H9 (cell line): ENCODE measurements around the gene ISL1. TPM values are rescaled to one million over a fixed set of nuclear protein-coding genes. Genes with fewer than 3 reads are reported as not detected.

Source experiments
- DNase-seq: peaks from one replicate; pipeline ENCODE4 v3.0.0-alpha.2; 2017
- H2AFZ ChIP-seq: one replicate; pipeline ENCODE4 v1.6.1; 2013; ENCODE audit warnings: mild to moderate bottlenecking, low read length, control low read depth, moderate library complexity
- H2AK5ac ChIP-seq: 2 replicates; pipeline ENCODE4 v1.6.1; 2013; ENCODE audit warnings: low read length, control low read depth, mixed read lengths; ENCODE audit not compliant: insufficient read length
- H2BK120ac ChIP-seq: one replicate; pipeline ENCODE4 v1.6.1; 2013; ENCODE audit warnings: low read depth, mild to moderate bottlenecking, low read length, control low read depth, inconsistent platforms; ENCODE audit not compliant: poor library complexity, severe bottlenecking
- H2BK12ac ChIP-seq: 2 replicates; pipeline ENCODE4 v1.6.1; 2013; ENCODE audit warnings: low read length, control low read depth, mixed read lengths, low read depth; ENCODE audit not compliant: insufficient read length
- H2BK15ac ChIP-seq: 2 replicates; pipeline ENCODE4 v1.6.1; 2013; ENCODE audit warnings: low read depth, low read length, control low read depth
- H2BK20ac ChIP-seq: one replicate; pipeline ENCODE4 v1.6.1; 2013; ENCODE audit warnings: low read depth, mild to moderate bottlenecking, low read length, control low read depth, inconsistent platforms; ENCODE audit not compliant: poor library complexity, severe bottlenecking
- H2BK5ac ChIP-seq: 2 replicates; pipeline ENCODE4 v1.6.1; 2013; ENCODE audit warnings: low read length, control low read depth, mixed read lengths; ENCODE audit not compliant: insufficient read length
- H3K14ac ChIP-seq: 2 replicates; pipeline ENCODE4 v1.6.1; 2013; ENCODE audit warnings: low read length, control low read depth; ENCODE audit not compliant: insufficient read depth
- H3K18ac ChIP-seq: 2 replicates; pipeline ENCODE4 v1.6.1; 2013; ENCODE audit warnings: low read depth, mild to moderate bottlenecking, mixed read lengths, low read length, control low read depth; ENCODE audit not compliant: insufficient read length
- H3K23ac ChIP-seq: 2 replicates; pipeline ENCODE4 v1.6.1; 2013; ENCODE audit warnings: low read length, control low read depth, mixed read lengths, low read depth; ENCODE audit not compliant: insufficient read length
- H3K23me2 ChIP-seq: 2 replicates; pipeline ENCODE4 v1.6.1; 2013; ENCODE audit warnings: low read depth, mild to moderate bottlenecking, mixed read lengths, low read length, control low read depth; ENCODE audit not compliant: insufficient read length, poor library complexity, severe bottlenecking
- H3K27ac ChIP-seq: 2 replicates; pipeline ENCODE4 v1.5.1; 2013; ENCODE audit warnings: low read length, control low read depth, mixed read lengths, low read depth; ENCODE audit not compliant: insufficient read length
- H3K27me3 ChIP-seq: 2 replicates; pipeline ENCODE4 v1.6.1; 2013; ENCODE audit warnings: low read length, control low read depth, inconsistent platforms; ENCODE audit not compliant: insufficient read depth
- H3K4ac ChIP-seq: 2 replicates; pipeline ENCODE4 v1.6.1; 2013; ENCODE audit warnings: low read depth, mild to moderate bottlenecking, control low read depth, inconsistent platforms, low read length, moderate library complexity
- H3K4me1 ChIP-seq: 2 replicates; pipeline ENCODE4 v1.6.1; 2013; ENCODE audit warnings: low read length, control low read depth, inconsistent platforms; ENCODE audit not compliant: insufficient read depth
- H3K4me2 ChIP-seq: 2 replicates; pipeline ENCODE4 v1.6.1; 2013; ENCODE audit warnings: low read length, control low read depth, mixed read lengths; ENCODE audit not compliant: insufficient read length, insufficient read depth
- H3K56ac ChIP-seq: 2 replicates; pipeline ENCODE4 v1.6.1; 2013; ENCODE audit warnings: low read depth, mild to moderate bottlenecking, mixed read lengths, low read length, control low read depth; ENCODE audit not compliant: insufficient read length
- H3K79me1 ChIP-seq: 2 replicates; pipeline ENCODE4 v1.6.1; 2013; ENCODE audit warnings: low read depth, mild to moderate bottlenecking, moderate library complexity, low read length, control low read depth, inconsistent platforms; ENCODE audit not compliant: insufficient read depth, poor library complexity, severe bottlenecking
- H3K79me2 ChIP-seq: 2 replicates; pipeline ENCODE4 v1.6.1; 2013; ENCODE audit warnings: low read length, control low read depth, inconsistent platforms; ENCODE audit not compliant: insufficient read depth
- H3K9ac ChIP-seq: 2 replicates; pipeline ENCODE4 v1.6.1; 2013; ENCODE audit warnings: low read length, control low read depth, mixed read lengths; ENCODE audit not compliant: insufficient read length; ENCODE audit errors: extremely low read depth
- H3K9me3 ChIP-seq: one replicate; pipeline ENCODE4 v1.6.1; 2013; ENCODE audit warnings: low read depth, low read length, inconsistent platforms; ENCODE audit not compliant: control insufficient read depth
- H3T11ph ChIP-seq: one replicate; pipeline ENCODE4 v1.6.1; 2013; ENCODE audit warnings: mild to moderate bottlenecking, low read length, control low read depth, inconsistent platforms
- H4K20me1 ChIP-seq: one replicate; pipeline ENCODE4 v1.6.1; 2013; ENCODE audit not compliant: control insufficient read depth, insufficient read length, insufficient read depth
- H4K5ac ChIP-seq: 2 replicates; pipeline ENCODE4 v1.6.1; 2013; ENCODE audit warnings: low read depth, mild to moderate bottlenecking, mixed read lengths, low read length, control low read depth; ENCODE audit not compliant: insufficient read length
- H4K8ac ChIP-seq: replicated peaks from 2 replicates; pipeline ENCODE4 v1.6.1; 2013; ENCODE audit warnings: low read length, control low read depth, mixed read lengths, low read depth; ENCODE audit not compliant: insufficient read length
- H4K91ac ChIP-seq: 2 replicates; pipeline ENCODE4 v1.6.1; 2013; ENCODE audit warnings: low read depth, mild to moderate bottlenecking, moderate library complexity, mixed read lengths, low read length, control low read depth; ENCODE audit not compliant: insufficient read length
- H3K27ac Mint-ChIP-seq, 3 experiments: 2 replicates in 2 of 3; 3 replicates in 1 of 3; pipeline ENCODE4 v1.8.0; 2020 to 2021; ENCODE audit warnings: mixed read lengths in 3 of 3, mild to moderate bottlenecking in 1 of 3, moderate library complexity in 1 of 3
- H3K27me3 Mint-ChIP-seq: 2 replicates; pipeline ENCODE4 v1.8.0; 2021; ENCODE audit warnings: low read depth, mild to moderate bottlenecking, moderate library complexity, mixed read lengths
- H3K36me3 Mint-ChIP-seq, 3 experiments: 2 replicates in 2 of 3; 3 replicates in 1 of 3; pipeline ENCODE4 v1.8.0; 2020 to 2021; ENCODE audit warnings: low read depth in 3 of 3, mixed read lengths in 3 of 3; ENCODE audit not compliant: insufficient read depth in 1 of 3
- H3K4me1 Mint-ChIP-seq, 2 experiments: 2 replicates each; pipeline ENCODE4 v1.8.0; 2020; ENCODE audit warnings: mixed read lengths in 2 of 2
- H3K4me3 Mint-ChIP-seq, 2 experiments: 2 replicates in 1 of 2; 3 replicates in 1 of 2; pipeline ENCODE4 v1.8.0; 2020 to 2021; ENCODE audit warnings: mild to moderate bottlenecking in 2 of 2, mixed read lengths in 2 of 2, moderate library complexity in 1 of 2
- H3K9me3 Mint-ChIP-seq, 2 experiments: 2 replicates in 1 of 2; 3 replicates in 1 of 2; pipeline ENCODE4 v1.8.0; 2020; ENCODE audit warnings: mild to moderate bottlenecking in 2 of 2, mixed read lengths in 2 of 2, moderate library complexity in 1 of 2
- CTCF ChIP-seq: fragments of 200-600 bp; sonication (generic); conservative IDR thresholded peaks from 3 replicates; pipeline ENCODE4 v1.8.0; 2021; ENCODE audit warnings: antibody characterized with exemption, mild to moderate bottlenecking
- WGBS: extraction: QIAGEN DNeasy Blood & Tissue Kit; methylation state at CpG from one replicate; pipeline ENCODE4 v1.1.7; 2013; ENCODE audit warnings: missing lambda C conversion rate, low lambda C conversion rate, mixed read lengths; ENCODE audit not compliant: insufficient read length; ENCODE audit errors: extremely low coverage; 5-methylcytosine and 5-hydroxymethylcytosine counted together
- total RNA-seq: library from RNA; stranded (reverse); gene quantifications from 2 replicates; pipeline ENCODE4 v1.2.1, GENCODE V29; 2021

ISL1 gene
- total RNA-seq, 1 experiment from 2014 or later, result not detected

GRCh38 chr5:51386916-51387883 is 4.0 kb downstream of the ISL1 start:
- peaks cover 100% of the 10 kb centered on the region for H3K27me3 Mint-ChIP-seq
- H3K27me3 ChIP-seq, result peaks cover 74% of the 10 kb centered on the region
- H3K4ac ChIP-seq, result no peak overlapping the region
- DNase-seq, result peak; percentile 67
- peaks cover 7% of the 10 kb centered on the region; the same call in 1 of the 2 replicates for H3K4me1 ChIP-seq
- H3K23me2 ChIP-seq, result peaks cover 31% of the 10 kb centered on the region
- H3K36me3 Mint-ChIP-seq, result no peaks in the 10 kb centered on the region; a peak in 1 of 7 replicates
- no peaks in the 10 kb centered on the region for H3K79me1 ChIP-seq
- WGBS, result no CpG with 5 or more reads among the region's 38 CpGs
- H3K9me3 ChIP-seq, result no peaks in the 10 kb centered on the region
- no peak overlapping the region for H3K18ac ChIP-seq
- H4K20me1 ChIP-seq, result no peaks in the 10 kb centered on the region
- no peak overlapping the region for H2BK20ac ChIP-seq
- no peak overlapping the region for H2AK5ac ChIP-seq
- no peak overlapping the region for H4K5ac ChIP-seq
- H4K8ac ChIP-seq, result no peak overlapping the region
- H3K4me1 Mint-ChIP-seq, result peaks cover 50 to 80% of the 10 kb centered on the region in 2 experiments
- no peak overlapping the region for H3K9ac ChIP-seq
- H3K27ac Mint-ChIP-seq, result no peak overlapping the region; a peak in 1 of 7 replicates
- H2BK15ac ChIP-seq, result no peak overlapping the region
- H3T11ph ChIP-seq, result no peak overlapping the region
- TF ChIP-seq CTCF, result no peak
- H3K4me3 Mint-ChIP-seq, result peak overlapping the region; percentile 57 to 86
- peak overlapping the region; percentile 41 for H3K56ac ChIP-seq
- H3K27ac ChIP-seq, result no peak overlapping the region
- peak overlapping the region; percentile 100 for H3K4me2 ChIP-seq
- H4K91ac ChIP-seq, result no peak overlapping the region
- H3K14ac ChIP-seq, result no peak overlapping the region; the same call in 1 of the 2 replicates
- H2AFZ ChIP-seq, result no peak overlapping the region
- no peaks in the 10 kb centered on the region for H3K79me2 ChIP-seq
- H3K23ac ChIP-seq, result no peak overlapping the region
- H2BK5ac ChIP-seq, result no peak overlapping the region
- peaks cover 3 to 12% of the 10 kb centered on the region in 2 experiments; a peak in 2 of 5 replicates for H3K9me3 Mint-ChIP-seq
- no peak overlapping the region for H2BK12ac ChIP-seq
- no peak overlapping the region for H2BK120ac ChIP-seq
